Epithelial cell of esophagus (primary cell): ENCODE results near the gene SESTD1.

Experiments
- DNase-seq: peaks from one replicate; pipeline ENCODE4 v3.0.0; 2010; ENCODE audit warnings: low read depth
- H3K4me3 ChIP-seq: 2 replicates; pipeline ENCODE4 v1.5.1; 2011; ENCODE audit warnings: mild to moderate bottlenecking, low read length, control low read depth
- TF ChIP-seq, protein P1 (sequence below): IDR thresholded peaks from 2 replicates; pipeline ENCODE4 v1.5.1; 2011; ENCODE audit warnings: low read depth, mild to moderate bottlenecking, low read length, control low read depth, inconsistent platforms; ENCODE audit not compliant: insufficient read depth; ENCODE audit errors: missing control alignments

Gene SESTD1

DNA sequence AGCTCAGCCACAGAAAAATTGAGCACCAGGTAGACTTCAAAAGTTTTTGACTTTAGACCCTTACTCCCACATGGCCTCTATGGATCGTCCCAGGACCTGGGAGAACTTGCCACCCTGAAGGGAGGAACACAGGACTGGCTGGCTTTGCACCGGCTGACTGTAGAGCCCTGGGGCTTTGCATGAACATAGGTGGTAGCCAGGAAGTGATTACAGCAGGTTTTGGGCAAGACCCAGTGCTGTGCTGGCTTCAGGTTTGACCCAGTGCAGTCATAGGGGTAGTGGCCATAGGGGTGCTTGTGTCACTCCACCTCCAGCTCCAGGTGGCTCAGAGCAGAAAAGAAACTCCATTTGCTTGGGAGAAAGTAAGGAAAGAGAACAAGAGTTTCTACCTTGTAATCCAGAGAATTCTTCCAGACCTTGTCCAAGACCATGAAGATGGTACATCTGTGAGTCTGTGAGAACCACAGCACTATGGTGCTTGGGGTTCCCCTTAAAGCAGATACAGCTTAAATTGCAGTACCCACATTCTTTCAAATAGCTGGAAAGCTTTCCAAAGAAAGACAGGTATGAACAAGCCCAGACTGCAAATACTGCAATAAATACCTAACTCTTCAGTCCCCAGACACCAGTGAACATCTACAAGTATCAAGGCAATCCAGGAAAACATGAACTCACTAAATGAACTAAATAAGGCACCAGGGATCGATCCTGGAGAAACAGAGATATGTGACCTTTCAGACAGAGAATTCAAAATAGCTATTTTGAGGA lies 13.0 kb upstream of the SESTD1 start:
- H3K4me3 ChIP-seq: no peak overlapping the region
- peak; percentile 61 for DNase-seq
- TF ChIP-seq, protein P1, sequence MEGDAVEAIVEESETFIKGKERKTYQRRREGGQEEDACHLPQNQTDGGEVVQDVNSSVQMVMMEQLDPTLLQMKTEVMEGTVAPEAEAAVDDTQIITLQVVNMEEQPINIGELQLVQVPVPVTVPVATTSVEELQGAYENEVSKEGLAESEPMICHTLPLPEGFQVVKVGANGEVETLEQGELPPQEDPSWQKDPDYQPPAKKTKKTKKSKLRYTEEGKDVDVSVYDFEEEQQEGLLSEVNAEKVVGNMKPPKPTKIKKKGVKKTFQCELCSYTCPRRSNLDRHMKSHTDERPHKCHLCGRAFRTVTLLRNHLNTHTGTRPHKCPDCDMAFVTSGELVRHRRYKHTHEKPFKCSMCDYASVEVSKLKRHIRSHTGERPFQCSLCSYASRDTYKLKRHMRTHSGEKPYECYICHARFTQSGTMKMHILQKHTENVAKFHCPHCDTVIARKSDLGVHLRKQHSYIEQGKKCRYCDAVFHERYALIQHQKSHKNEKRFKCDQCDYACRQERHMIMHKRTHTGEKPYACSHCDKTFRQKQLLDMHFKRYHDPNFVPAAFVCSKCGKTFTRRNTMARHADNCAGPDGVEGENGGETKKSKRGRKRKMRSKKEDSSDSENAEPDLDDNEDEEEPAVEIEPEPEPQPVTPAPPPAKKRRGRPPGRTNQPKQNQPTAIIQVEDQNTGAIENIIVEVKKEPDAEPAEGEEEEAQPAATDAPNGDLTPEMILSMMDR: no peak

DNA sequence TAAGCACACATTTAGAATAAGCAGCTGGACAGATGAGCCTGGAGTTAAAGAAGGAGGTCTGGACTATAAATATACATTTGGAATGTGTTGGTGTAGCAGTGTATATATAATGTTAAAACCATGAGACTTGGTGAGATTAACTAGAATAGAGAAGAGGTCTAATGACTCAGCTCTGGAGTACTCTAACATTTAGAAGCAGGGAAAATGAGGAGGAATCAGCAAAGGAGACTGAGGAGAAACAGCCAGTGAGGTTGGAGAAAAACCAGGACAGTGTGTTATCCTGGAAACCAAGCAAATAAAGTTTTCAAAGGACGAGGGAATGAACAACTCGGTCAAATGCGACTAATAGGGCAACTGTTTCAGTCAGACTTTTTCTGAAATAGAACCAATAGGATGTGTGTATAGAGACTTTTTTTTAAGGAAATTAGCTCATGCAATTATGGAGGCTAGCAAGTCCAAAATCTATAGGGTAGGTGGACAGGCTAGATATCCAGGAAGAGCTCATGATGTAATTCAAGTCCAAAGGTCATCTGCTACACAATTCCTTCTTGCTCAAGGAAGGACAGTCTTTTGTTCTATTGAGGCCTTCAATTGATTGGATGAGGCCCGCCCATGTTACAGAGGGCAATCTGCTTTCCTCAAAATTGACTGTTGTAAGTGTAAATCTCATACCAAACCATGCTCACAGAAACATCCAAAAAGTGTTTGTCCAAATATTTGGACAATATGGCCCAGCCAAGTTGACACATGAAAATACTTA lies 10.8 kb upstream of the SESTD1 start:
- TF ChIP-seq, protein P1: no peak
- no peak overlapping the region for H3K4me3 ChIP-seq
- DNase-seq: no peak

DNA sequence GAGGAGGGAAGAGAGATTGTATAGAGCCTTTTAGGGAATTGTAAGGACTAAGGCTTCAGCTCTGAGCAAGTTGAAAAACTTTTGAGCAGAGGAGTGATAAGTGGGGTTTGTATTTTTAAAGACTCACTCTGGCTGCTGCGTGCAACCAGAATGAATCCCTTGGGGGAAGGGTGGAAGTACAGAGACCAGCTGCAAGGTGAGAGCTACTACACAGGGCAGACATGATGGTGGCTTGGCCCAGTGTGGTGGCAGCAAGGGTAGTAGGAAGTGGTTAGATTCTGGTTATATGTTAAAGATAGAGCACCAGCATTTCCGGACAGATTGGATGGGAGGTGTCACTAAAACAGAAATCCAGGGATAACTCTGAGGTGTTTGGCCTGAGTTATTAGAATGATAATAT lies 10.1 kb upstream of the SESTD1 start:
- no peak for DNase-seq
- TF ChIP-seq, protein P1: no peak
- H3K4me3 ChIP-seq: no peak overlapping the region

DNA sequence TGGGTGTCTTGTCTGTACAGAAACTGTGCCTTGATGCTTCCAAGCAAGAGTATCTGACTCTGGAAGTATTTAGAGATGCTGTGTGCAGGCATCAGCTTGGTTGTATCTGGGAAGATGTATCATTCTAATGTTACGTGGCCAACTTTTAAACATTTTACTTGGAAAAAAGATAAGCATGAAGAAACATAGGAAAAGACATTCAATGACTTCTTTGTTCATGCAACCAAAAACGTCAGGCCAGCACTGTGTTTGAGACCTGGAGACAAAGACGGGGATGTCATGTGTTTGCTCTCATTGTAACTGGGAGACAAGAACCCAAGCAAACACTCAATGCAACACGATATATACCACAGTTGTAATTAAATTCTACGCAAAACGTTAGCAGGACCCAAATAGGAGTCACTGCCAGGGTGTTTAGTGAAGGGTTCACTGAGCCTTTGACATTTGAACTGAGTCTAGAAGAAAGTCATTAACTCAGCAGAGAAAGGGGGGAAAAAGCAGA lies 8.9 kb upstream of the SESTD1 start:
- TF ChIP-seq, protein P1: no peak
- no peak overlapping the region for H3K4me3 ChIP-seq
- no peak for DNase-seq

DNA sequence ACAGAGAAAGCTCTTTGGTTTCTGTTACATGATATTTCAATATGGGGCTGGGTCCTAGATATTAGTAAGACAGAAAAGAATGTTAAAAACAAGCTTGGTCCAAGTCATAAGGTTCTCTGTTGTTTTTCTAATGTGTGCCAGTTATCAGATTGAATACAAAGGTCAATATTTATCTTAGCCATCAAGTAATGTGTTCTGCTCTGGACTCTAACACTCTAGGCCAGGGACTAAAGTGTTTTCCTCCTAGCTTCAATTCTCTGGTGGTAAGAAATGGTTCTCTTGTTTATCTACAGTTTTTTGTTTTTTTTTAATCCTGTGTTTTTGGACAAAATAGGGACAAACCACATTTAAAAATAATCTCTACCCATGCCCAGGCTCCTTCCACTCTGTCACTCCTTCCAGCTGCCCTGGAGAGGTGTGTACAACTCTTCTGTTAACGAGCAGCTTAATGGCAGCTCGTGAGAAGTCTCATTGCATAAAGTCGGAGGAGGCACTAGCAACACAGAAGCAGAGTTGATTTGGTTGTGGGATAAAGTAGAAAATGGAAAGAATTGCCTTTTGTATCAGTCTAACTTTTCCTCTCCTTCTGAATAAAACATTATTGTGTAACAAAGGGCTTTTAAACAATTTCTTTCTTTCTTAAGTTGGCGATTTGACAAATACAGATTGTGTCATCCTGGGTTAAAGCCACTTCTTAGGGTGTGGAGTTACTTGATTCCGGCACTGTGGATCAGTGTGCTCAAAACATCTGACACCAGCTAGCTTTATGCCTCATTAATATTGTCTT lies 8.0 kb upstream of the SESTD1 start:
- TF ChIP-seq, protein P1: no peak
- peak; percentile 77 for DNase-seq
- H3K4me3 ChIP-seq: no peak overlapping the region

DNA sequence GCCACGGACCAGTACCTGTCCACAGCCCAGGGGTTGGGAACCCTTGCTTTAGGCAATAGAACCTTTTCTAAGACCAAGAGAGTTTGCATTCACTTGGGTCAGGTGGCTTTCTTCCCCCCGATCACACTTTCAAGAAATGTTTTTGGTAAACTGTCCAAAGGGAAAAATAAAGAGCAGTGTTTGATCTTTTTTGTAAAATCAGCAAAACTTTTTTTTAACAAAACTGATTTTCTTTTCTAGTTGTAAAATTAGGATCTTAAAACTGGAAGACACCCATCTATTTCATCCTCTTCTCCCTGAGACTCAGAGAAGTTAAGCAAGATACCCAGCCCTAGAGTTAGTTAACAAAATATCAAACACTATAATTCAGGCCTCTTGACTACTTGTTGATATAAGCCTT lies 6.1 kb upstream of the SESTD1 start:
- DNase-seq: no peak
- no peak overlapping the region for H3K4me3 ChIP-seq

More for the DNA sequence above, 6.1 kb upstream of the SESTD1 start:
- TF ChIP-seq, protein P1: no peak
